Stimulated activated naive CD4-positive, alpha-beta T cell (primary cell): ENCODE results near the gene MYL11.
"Not testable (repeated sequence)": the region's sequence is repeated elsewhere in the genome, so short reads cannot be mapped to it uniquely, and the experiment has no call there.

ENCODE experiments used
- DNase-seq, 6 experiments: peaks; one replicate each; lab custom pipeline; 2025; lab: John Stamatoyannopoulos, UW

Gene MYL11

GRCh38 chr16:30396627-30397026 is 22.0 kb downstream of the MYL11 start:
- DNase-seq = not testable (repeated sequence)

DNA sequence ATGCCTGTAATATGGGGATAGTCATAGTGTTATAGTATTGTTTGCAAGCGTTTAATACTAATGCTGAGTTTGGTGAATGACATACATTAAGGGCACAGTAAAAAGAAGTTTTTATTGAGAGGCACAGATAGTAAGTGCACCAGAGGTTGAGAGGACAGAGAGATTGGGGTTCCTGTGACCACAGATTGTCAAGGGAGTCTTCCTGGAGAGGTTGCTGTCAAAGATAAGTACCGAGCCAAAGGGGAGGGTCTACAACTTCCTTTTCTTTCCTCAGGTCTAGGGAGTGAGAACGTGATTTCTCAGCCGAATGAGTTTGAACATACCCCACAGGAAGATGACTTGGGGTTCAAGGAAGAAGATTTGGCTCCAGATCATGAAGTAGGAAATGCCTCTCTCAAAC is 22.5 kb downstream of the MYL11 start:
- DNase-seq = no peak

GRCh38 chr16:30397776-30398660 is 23.4 kb downstream of the MYL11 start:
- no peak for DNase-seq

GRCh38 chr16:30398661-30399434 is 24.2 kb downstream of the MYL11 start:
- no peak for DNase-seq

DNA sequence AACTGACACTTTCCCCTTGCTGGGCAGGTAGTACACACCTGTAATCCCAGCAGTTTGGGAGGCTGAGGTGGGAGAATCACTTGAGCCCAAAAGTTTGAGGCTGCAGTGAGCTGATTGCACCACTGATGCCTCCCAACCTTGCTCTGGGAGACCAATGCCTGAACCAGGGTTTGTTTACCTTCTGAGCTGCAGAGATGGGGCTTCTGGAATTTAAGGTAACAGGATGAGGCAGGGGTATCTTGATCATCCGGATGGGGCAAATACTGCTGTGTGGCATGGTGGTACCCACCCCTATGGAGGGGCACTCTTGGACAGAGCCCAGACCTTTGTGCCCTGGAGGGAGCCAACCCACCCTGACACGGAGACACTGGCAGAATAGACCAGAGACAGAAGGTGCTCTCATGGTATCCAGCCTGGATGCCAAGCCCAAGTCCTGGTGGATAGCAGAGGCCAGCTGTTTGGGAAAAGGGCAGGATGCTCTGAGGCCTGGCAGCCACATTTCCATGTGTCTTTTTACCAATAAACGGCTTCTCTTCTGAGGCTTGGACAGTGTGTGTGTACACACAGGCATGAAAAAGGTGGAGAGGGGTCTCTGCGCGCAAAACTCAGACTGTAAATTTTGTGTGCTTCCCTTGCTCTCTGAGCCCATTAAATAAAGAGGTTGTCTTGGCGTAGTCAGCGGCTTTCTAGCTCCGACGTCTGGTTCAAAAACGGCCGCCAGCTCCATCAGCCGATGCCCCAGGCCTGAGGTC is 25.0 kb downstream of the MYL11 start:
- DNase-seq = no peak

GRCh38 chr16:30401768-30402425 is 27.3 kb downstream of the MYL11 start:
- no peak for DNase-seq

DNA sequence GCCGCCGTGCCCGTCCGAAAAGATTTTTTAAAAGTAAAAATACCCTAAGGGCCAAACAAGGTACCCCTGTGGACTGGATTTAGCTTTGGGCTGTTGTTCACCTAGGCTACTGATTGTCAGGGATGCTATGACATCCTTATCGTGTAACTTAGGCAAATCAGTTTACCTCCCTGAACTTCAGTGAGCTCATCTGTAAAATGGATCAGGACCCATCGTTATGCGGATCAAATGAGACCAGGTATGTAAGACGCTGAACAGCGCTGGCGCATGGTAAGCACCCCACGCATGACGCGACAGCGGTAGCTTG is 32.1 kb downstream of the MYL11 start:
- no peak for DNase-seq

- peak; percentile 43 to 86 (median 74) for DNase-seq
These were observed 32.7 kb downstream of the MYL11 start, which contains the start of gene ZNF771 for GRCh38 chr16:30407102-30407803. Gene ZNF771 (plus strand): TSS chr16:30407606. CDS start chr16:30408054, 448 bp downstream.

GRCh38 chr16:30407804-30408534 is 33.4 kb downstream of the MYL11 start:
- DNase-seq = peak in 1 of 6 experiments; percentile 26

GRCh38 chr16:30409125-30410060 is 34.8 kb downstream of the MYL11 start:
- DNase-seq = peak; percentile 77 to 94 (median 88)

DNA sequence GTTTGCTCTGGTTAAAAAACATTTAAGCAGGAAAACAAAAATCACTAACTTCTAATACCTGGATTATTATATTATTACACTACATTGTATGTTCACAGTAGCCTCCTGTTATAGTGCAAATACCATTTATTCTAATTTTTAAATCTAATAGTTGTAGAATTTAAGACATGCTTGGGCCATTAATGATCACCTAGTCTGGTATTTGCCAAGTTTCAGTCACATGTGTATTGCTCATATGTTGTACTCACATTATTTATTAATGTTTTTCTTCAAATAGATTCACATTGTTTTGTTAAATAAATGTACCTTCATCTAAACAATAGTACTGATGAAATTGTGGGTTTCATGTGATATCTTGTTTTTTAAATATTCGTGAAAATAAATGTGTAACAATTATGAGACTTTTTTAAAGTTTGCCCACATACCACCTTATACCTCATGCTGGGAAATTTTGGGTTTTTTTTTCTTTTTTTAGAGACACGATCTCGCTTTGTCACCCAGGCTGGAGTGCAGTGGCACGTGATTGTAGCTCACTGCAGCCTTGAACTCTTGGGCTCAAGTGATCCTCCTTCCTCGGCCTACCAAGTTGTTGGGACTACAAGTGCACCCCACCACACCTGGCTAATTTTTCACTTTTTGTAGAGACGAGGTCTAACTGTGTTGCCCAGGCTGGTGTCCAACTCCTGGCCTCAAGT is 38.7 kb downstream of the MYL11 start:
- no peak for DNase-seq

GRCh38 chr16:30414159-30414558 is 39.6 kb downstream of the MYL11 start:
- DNase-seq = no peak

DNA sequence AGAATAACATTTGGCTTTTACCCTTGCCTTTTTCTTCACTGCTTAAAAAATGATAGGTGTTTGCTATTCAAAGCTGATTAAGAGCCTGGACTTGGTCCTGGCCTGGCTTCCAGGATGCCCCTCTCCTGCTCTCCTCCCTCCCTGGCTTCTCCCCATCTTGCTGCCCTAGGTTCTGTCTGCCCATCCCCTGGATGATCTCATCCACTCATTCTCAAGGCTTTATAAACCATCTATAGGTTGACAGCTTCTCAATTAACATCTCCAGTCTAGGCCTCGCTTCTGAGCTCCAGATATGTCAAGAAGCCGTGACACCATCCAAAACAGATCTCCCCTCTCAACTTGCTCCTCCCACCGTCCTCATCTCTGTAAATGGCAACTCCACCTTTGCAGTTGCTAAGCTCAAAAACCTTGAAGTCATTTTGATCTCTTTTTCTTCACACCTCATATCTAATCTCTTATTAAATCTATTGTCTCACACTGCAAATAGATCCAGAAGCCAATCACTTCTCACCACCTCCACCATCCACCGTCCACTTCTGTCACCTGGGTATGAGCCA is 41.5 kb downstream of the MYL11 start:
- no peak for DNase-seq

GRCh38 chr16:30416624-30417528 is 42.3 kb downstream of the MYL11 start:
- DNase-seq = no peak

DNA sequence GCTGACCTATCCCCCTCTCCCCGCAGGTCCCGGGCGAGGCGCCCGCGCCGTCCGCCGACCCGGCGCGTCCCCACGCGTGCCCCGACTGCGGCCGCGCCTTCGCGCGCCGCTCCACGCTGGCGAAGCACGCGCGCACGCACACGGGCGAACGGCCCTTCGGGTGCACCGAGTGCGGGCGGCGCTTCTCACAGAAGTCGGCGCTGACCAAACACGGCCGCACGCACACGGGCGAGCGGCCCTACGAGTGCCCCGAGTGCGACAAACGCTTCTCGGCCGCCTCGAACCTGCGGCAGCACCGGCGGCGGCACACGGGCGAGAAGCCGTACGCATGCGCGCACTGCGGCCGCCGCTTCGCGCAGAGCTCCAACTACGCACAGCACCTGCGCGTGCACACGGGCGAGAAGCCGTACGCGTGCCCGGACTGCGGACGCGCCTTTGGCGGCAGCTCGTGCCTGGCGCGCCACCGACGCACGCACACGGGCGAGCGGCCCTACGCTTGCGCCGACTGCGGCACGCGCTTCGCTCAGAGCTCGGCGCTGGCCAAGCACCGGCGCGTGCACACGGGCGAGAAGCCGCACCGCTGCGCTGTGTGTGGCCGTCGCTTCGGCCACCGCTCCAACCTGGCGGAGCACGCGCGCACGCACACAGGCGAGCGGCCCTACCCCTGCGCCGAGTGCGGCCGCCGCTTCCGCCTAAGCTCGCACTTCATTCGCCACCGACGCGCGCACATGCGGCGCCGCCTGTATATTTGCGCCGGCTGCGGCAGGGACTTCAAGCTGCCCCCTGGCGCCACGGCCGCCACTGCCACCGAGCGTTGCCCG is 43.1 kb downstream of the MYL11 start:
- DNase-seq = peak; percentile 79 to 91 (median 84)
